Dedifferentiated amniotic fluid mesenchymal stem cell (primary cell): Measurements from ENCODE around the gene MAG.

Experiments
- DNase-seq: peaks from one replicate; pipeline ENCODE4 v3.0.0-alpha.2; 2016; ENCODE audit errors: extremely low spot score

MAG gene, protein sequence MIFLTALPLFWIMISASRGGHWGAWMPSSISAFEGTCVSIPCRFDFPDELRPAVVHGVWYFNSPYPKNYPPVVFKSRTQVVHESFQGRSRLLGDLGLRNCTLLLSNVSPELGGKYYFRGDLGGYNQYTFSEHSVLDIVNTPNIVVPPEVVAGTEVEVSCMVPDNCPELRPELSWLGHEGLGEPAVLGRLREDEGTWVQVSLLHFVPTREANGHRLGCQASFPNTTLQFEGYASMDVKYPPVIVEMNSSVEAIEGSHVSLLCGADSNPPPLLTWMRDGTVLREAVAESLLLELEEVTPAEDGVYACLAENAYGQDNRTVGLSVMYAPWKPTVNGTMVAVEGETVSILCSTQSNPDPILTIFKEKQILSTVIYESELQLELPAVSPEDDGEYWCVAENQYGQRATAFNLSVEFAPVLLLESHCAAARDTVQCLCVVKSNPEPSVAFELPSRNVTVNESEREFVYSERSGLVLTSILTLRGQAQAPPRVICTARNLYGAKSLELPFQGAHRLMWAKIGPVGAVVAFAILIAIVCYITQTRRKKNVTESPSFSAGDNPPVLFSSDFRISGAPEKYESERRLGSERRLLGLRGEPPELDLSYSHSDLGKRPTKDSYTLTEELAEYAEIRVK

DNA sequence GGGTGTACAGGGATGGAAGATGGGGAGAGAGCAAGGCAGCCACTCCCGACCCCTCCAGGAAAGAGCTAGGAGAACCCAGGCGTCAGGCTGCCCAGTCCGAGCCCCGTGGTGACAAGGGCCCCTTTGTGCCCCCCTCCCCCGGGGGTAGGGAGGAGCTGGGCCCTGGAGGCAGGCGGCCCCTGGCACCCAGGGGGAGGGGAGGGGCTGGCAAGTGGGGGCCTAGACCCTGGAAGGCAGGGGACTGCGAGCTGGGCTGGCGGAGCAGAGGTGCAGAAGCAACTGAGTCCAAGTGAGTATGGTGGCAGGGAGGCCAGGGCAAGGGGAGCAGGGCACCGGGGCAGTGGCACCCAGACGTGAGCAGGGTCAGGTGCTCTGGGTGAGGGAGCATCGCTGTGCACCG is at the start of gene MAG:
TSS of gene MAG (plus strand) at position 246 of the 400 bp plus-strand sequence. CDS start 3,248 bp downstream, outside the sequence.
- no peak for DNase-seq

DNA sequence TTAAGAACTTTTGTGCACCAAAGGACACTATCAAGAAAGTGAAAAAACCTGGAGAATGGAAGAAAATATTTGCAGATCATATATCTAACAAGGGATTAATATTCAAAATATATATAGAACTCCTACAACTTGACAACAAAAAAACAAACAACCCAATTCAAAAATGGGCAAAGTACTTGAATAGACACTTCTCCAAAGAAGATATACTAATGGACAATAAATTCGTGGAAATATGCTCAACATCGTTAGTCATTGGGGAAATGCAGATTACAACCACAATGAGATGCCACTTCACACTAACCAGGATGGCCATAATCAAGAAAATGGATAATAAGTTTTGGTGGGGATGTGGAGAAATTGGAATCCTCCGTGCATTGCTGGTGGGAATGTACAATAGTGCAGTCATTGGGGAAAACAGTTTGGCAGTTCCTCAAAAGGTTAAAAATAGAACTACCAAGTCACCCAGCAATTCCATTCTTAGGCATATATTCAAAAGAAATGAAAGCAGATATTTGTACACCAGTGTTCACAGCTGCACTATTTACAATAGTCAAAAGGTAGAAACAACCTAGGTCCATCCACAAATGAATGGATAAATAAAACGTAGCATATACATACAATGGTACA is 45.4 kb upstream of the MAG start:
- no peak for DNase-seq

DNA sequence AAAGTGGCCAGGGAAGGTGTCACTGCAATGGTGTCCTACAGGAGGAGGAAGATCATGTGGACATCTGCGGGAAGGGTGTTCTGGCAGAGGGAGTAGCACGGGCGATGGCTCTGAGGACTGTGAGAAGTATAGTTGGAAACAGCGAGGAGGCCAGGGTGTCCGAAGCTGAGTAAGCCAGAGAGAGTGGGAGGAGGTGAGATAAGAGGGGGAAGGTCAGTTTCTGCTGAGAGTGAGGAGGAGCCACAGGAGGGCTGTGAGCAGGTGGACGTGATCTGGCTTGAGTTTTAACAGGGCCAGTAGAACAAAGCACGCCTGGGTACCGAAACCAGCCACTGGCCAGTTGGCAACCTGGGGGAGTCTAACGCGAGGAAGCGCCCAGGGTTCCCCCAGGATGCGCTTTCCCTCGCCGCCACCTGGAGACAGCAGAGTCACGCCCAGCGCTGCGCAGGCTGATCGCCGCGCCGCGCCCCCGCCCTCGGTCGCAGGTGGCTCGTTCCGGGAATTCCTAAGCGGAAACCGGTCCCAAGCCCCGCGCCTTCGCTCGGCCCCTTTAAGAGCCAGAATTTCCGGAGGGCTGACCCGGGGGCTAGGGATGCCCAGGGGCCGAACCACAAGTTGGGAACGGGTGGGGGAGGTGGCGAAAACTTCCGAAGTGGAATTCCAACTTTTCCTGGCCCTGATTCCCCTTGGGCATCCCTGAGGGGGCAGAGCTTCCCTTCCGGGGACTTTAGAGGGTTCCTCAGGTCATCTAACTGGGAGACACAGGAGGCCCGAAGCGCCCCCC is 44.2 kb upstream of the MAG start:
- DNase-seq, result no peak

DNA sequence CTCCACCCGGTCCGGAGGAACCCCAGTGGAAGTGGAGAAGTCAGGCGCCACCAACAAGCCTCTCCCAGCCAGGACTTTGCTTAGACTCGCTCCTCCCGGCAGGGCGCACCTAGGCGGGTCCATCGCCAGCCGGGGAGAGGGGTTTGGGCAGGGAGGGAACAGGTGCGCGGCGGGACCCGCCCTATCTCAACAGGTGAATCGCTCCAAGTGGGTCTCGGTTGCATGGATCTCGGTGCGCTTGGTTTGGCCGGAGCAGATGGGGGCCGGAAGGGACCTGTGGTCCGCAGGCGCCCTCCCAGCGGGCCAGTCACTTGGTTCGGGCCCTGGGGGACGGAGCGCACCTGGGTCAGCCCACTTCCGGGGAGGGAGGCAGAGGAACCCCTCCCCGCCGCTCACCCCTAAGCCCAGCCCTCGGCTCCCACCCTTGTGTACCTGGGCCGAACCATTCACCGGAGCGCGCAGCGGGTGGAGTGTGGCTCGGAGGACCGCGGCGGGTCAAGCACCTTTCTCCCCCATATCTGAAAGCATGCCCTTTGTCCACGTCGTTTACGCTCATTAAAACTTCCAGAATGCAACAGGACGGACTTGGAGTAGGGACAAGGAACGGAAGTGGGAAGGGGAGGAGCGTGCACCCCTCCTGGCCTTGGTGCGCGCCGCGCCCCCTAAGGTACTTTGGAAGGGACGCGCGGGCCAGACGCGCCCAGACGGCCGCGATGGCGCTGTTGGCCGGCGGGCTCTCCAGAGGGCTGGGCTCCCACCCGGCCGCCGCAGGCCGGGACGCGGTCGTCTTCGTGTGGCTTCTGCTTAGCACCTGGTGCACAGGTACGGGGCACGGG is 43.4 kb upstream of the MAG start, which contains the start of gene LSR:
TSS of gene LSR (plus strand) at position 693 of the 836 bp plus-strand sequence. CDS start at position 714, 21 bp downstream.
- DNase-seq, result no peak

DNA sequence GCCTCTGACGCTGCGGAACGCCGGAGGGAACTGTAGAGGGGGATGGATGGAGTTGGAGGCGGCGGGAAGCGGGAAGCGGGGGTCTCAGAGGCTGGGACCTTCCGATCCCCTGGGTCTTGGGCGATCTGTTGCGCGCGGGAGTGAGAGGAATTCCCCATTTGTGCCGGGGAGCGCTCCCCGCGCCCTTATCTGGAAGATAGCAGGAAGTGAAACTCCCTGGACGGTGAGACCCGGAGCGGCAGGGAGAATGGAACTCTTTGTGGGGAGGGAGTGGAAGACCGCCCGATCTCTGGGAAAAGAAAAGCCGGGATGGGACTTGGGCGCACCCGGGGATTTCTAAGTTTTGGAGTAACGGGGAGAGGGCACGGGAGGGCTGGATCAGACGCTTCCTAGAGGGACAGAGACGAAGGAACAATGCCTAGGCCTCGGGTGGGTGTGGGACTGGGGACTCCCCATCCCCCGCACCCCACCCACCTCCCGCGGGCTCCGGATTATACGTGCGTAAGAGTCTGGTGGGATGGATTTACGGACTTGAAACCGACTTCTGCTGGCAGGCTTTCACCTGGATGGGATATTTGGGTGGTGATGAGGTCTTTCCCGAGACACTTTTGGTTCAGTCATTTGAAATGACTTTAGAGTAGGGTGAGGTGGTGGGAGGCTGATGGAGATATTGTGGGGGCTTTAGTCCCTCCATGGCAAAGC is 42.7 kb upstream of the MAG start:
- no peak for DNase-seq

DNA sequence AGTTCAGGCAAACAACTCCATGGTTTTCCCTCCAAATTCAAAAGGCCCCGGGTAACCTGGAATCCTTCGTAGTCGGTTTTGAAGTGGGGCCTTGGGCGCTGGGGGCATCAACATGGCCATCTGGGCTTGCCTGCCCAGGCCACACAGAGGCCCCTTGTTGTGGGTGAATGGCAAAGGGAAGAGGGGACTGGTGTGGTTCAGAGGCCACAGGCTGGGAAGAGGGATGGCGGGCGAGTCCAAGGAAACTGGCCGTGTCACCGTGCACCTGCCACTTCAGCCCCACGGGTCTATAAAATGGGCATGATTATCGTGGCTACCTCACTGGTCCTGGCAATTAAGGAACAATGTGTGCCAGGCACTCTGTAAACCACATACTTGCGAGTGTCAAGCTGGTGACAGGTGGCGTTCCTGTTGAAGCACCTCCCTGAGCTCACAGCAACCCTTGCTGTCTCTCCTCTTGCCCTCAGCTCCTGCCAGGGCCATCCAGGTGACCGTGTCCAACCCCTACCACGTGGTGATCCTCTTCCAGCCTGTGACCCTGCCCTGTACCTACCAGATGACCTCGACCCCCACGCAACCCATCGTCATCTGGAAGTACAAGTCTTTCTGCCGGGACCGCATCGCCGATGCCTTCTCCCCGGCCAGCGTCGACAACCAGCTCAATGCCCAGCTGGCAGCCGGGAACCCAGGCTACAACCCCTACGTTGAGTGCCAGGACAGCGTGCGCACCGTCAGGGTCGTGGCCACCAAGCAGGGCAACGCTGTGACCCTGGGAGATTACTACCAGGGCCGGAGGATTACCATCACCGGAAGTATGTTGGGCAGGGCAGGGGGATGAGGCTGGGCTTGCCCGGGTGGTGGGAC is 41.9 kb upstream of the MAG start:
- DNase-seq, result no peak

DNA sequence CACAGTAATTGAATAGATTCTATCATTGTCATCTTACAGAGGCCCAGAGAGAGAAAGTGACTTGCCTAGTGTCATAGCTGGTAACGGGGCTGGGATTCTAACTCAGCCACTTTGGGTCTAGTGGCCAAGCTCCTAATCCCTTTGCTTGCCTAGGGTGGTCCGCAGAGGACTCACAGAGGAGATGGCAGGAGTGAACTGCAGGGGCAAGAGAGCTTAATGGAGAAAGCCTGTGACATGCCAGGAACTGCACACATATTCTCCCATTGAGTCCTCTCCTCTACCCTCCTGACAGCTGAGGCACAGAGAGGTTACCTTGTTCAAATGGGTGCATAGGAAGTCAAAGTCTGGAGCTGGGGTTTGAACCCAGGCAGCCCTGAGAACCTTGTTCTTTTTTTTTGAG is 40.5 kb upstream of the MAG start:
- DNase-seq, result no peak

DNA sequence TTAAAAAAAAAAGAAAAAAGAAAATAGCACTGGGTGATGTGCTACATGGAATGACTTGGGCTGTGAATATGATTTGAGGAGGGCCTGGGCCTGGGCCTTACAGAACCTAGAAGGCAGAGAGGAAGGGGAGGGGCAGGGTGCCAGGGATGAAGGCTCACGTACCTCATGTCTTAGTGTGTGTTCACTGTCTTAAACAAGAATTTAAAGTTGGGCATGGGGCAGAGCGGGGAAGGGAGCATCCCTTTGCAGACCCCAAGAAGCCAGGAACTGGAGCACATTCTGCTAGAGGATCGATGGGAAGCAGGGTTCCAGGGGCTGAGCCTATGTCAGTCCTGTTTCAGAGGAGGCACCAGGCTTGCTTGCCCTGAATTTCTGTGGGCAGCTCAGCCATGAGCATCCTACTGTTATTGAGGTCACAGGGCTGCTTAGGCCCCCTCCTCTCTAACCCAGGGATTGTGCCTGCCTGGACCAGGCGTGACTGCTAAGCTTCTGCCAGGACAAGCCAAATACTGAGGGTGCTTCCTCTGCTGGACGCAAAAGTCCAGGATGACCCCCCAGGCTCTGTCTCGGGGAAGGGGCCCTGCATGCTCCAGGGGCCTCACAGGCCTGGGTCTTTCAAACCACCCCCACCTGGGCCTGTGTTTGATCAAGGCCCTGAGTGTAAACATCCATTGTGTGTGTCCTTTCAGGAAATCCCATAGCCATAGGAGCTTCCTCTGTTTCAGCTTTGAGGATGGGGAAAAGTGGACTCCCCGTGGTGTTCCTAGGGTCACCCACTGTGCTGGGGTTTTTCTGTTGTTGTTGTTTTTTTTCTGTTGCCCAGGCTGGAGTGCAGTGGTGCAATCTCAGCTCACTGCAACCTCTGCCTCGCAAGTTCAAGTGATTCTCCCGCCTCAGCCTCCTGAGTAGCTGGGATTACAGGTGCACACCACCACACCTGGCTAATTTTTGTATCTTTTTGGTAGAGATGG is 38.4 kb upstream of the MAG start:
- no peak for DNase-seq

DNA sequence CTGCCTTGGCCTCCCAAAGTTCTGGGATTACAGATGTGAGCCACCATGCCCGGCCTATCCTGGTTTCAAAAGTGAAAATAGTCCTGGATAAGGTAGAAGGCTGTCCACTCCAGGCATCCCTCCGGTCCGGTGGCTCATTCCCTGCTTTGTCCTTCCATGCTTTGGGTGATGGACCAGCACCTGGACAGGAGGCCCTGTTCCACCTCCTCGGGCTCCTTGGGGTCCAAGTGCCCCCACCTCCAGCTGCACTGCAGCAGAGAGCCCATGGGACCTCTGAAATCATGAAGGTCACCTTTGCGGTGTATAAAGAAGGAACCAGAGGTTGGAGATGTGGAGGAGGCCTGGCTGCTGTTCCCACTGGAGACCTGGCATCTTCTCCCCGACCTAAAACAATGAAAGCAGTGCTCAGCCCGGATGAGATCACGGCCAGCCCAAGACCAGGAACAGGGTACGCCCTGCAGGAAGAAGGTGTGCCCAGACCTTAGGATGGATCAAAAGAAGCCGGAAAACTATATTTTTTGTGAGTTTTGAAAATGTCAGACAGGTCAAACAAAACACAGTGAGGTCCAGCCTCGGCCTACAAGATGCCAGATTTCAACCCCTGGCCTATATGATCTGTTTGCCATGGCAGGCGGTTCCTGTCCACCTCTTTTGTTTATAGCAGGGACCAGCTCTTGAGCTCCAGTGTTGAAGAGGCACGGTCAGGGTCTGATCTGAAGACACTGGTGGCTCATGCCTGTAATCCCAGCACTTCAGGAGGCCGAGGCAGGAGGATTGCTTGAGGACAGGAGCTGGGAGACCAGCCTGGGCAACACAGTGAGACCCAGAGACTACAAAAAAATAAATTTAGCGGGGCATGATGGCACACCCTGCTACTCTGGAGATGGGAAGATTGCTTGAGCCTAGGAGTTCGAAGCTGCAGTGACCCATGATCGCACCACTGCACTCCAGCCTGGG is 37.3 kb upstream of the MAG start:
- DNase-seq, result no peak

DNA sequence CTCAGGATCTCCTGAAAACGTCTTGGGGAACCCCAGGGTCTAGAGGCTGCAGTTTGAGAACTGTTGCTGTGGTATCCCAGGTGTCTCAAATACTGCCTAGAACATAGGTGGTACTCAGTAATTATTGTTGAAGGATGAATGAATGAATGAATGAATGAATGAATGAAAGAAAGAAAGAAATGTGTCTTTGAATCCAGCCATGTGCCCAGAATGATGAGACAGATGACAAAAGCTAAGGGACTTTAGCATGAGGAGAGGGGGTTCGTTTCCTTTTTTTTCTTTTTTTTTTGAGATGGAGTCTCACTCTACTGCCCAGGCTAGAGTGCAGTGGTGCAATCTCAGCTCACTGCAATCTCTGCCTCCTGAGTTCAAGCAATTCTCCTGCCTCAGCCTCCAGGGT is 35.4 kb upstream of the MAG start:
- DNase-seq, result no peak

DNA sequence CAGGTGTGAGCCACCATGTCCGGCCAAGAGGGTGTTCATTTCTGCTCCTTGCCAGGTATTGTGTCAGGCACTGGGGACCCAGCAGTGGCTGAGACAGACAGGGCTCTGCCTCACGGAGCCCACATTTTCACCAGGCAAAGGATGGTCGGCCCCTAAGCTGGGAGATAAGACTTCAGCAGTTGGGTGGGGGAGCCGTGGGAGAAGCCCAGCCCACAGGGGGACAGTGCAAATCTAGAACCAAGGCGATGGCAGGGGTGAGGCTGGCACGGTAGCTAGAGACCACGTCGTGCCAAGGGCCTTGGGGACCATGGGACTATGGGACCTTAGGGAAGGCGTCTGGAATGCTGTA is 34.9 kb upstream of the MAG start:
- no peak for DNase-seq

DNA sequence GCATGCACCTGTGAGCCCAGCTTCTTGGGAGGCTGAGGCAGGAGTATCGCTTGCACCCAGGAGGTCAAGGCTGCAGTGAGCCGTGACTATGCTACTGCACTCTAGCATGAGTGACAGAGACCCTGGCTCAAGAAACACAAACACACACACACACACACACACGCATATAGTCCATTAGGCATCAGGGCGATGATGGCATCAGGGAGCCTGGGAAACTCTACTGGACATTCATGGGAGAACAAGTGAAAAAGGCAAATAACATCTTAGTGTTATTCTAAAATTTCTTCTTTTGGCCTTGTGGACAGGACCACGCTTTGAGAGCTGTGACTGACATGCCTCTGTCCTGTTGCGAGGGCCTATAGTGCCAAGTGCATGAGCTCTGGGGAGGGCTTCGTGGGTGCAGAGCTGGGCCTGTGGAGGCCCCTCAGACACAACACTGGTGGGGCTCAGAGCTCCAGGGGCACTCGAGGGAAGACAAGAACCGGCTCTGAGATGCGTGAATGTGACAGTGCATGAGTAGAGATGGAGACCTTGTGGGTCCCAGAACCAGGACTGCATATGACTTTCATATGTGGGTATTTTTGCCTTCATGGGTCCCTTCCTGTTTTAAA is 31.2 kb upstream of the MAG start:
- no peak for DNase-seq

DNA sequence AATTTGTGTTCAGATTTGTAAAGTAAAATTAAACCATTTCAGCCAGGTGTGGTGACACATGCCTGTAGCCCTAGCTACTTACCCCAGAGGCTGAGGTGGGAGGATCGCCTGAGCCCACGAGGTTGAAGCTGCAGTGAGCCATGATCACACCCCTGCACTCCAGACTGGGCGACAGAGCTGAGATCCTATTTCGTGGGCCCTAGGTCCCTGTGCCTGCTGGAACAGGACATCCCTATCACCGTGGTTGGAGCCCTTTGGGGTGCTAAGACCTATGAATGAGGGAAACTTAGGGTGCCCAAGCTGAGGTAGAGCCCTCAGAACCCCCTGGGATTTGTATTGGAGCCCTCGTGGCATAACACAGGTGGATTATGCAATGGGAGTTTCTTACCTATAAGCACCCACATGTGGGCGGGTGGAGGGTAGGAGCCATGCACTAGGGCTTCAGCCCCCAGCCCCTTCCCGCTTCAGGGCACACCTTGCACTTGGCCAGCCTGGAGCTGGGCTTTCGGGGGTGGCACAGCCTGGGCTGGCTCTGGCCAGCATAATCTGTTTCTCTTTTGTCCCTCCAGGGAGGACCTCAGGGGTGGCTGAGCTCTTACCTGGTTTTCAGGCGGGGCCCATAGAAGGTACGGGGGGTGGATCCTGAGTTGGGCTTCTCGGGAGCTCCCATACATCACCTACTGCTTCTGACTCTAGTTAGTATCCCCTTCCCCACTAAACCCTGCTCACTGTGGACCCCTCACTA is 30.4 kb upstream of the MAG start:
- no peak for DNase-seq

DNA sequence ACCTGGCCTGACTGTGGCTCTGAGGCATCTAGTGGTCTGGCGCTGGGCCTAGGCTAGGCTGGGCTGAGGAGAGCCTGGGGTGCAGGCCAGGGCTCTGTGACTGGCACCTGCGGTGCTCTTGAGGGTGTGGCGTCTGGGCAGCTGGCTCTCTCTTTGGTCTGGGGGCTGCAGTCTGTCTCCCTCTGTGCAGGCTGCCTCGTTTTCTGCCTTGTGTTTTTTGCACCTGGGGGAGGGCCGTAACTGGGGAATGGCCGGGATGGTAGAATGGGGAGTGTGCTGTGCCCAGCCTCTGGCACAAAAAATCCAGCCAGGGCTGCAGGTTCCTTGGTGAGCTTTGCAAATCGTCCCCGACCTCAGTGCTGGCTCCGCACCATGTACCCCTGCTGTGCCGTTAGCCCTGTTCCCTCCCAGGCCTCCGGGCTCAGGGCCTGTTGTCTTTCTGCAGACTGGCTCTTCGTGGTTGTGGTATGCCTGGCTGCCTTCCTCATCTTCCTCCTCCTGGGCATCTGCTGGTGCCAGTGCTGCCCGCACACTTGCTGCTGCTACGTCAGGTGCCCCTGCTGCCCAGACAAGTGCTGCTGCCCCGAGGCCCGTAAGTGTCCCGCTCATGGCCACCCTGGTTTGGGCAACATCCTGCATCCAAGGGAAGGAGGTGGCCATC is 29.7 kb upstream of the MAG start:
- DNase-seq, result no peak

DNA sequence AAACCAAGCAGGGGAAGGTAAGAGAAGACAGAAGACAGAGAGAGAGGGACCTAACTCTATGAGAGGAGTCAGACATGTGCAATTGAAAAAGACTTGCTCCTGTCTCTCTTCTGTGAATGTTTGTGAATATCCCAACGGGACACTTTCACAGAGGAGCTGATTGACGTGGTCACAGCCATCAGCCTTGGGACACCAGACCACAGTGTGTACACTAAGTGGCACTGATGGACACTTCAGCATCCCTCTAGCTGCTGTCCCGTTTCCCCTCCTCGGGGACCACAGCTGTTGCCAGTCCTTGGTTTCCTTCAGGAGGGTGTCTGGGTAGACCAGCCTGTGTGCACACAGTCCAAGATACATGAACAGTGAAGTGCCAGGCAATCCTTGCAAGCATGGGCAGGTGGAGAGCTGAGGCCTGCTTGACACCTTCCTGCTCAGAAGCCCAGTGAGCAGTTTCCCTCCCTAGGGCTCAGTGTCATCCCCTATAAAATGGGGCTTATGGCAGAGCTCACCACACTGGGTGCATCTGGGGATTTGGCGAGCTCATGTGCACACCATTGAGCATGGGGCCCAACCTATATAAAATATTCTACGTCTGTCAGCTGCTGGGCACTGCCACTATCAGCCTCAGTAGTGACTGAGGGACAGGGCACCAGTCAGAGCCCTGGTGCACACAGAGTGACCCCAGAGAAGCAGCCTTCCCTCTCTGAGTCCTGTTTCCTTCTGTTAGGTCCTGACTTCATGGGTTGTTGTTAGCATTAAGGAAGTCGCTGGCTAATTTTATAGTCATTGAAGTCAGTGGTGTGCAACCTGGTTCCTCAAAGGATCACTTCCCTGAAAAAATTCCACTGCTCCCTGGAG is 27.5 kb upstream of the MAG start:
- DNase-seq, result no peak
